ENCODE results near the gene SKAP1.
"Not testable (repeated sequence)": the region's sequence is repeated elsewhere in the genome, so short reads cannot be mapped to it uniquely, and the experiment has no call there.

Gene SKAP1

DNA sequence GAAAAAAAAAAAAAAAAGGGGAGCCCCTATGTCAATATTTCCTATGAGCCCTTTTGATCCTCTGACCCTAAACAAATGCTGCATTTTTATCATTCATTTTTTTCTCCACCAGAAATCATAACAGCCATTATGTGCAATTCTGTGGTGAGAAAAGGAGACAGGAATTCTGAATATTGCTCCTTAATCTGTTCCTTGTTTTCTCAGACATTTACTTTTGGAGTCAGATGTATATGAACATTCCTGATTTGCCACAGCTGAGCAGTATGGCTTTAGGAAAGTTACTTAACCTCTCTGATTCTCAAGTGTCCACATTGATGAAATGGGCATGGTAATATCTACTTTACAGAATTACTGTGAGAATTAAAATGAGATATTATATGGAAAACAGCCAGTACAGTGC lies 144.4 kb downstream of the SKAP1 start:
- DNase-seq (ENCODE audit: low read depth): no peak

DNA sequence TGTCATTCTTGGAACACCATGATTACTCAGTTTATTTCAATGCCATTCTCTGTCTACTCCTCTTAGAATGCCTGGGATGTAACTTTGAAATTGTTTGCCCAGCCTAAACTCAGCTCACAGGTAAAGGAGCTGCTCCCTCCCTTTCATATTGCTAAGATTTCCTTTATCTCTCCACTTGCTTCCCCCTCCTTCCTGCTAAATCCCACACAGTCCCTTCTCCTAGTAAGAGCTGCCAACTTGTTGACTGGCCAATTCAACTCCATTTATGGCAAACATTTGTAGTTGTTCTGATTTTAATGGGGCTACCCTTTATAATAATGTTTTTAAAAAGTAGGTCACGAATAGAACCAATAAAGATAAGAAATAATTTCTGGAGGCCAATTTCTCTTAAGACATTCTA lies 146.1 kb downstream of the SKAP1 start:
- no peak for DNase-seq (ENCODE audit: low read depth)

DNA sequence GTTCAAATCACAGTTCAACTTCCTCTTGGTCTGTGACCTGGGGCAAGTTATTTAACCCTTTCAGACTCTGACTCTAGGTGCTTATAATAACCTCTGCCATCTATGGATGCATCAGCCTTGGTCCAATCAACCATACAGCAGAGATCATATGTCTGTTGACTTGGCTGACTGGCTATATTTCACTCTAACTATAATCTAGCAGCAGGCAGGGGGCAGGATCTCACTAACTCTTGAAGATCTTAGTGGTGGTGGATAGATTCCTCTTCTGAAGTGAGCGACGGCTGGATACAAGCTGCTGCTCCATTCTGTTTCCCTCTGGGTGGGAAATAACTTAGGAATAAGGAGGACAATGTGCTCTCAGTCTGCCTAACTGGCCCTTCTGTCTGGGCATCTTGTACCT lies 146.6 kb downstream of the SKAP1 start:
- DNase-seq (ENCODE audit: low read depth): no peak

DNA sequence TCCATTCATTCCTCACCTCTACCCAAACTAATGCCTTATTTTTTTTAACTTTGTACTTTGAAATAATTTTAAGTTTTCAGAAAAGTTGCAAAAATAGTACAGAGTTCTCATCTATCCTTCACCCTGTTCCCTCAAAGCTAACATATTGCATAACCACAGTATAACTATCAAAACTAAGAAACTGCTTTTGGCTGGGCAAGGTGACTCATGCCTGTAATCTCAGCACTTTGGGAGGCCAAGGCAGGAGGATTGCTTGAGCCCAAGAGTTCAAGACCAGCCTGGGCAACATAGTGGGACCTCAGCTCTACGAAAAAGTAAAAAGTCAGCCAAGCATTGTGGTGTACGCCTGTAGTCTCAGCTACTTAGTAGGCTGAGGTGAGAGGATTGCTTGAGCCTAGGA lies 147.7 kb downstream of the SKAP1 start:
- DNase-seq (ENCODE audit: low read depth): no peak

DNA sequence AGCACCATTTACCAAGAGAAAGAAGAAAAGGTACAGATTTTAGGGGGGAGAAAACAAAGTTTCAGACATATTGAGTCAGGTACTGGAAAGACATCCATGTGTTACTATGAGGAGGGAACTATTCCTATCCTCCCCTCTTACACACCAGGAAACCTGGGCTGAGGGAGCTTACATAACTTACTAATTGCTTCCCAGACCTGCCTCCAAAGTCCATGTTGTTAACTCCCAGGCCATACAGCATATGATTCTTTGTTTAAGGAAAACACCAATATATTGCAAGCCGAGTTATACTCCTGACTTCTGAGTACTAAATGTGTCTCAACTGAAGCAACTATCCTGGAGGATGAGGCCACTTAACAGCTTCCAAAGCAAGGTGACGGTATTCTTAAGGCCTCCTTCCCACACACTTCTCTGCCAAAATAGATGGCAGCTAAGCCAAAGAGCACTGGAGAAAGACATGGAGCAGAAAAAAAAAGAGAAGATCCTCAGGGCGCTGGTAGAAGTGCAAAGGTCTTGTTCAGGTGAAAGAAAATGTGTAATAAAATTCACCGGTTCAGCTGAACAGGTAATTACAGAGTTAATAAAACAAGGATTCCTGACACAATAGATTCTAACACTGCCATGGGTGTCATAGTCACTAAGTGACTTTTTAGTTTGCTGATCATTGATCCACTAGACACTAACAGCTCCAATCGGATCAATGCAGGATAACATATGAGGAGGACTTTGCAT lies 151.1 kb downstream of the SKAP1 start:
- DNase-seq (ENCODE audit: low read depth): no peak

DNA sequence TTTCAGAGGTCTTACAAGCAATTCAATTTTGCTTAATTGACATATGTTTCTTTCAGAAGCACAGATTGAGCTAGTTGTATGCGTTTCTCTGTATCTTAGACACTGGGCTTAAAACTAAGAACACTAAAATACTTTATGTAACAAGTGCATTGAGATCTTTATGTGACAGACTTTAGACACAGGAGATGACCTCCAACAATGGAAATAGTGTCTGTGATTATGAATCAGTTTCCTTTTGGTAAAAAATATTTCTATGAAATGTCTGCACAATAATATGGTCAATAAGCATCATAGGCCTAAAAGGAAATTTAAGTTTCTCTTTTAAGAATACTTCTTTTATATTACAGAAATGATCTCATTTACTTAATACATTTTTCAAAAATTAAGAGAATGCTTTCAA lies 153.2 kb downstream of the SKAP1 start:
- DNase-seq (ENCODE audit: low read depth): no peak

DNA sequence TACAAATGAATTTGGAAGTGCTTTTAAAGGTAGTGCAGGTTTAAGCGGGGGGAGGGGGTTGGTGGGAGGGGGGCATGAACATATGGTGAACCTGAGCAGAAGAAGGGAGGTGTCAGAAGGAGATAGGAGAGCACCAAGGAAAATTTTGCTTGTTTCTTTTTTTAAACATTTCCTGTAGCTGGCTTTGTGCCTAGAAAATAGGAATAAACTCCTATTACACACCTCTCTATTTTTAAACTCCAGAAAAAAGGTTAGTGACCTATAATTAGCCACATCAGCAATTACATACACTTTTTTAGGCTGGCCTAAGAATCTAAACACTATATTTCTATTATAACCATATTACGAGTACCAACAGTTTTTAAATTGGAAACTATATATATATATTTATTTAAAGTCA lies 159.1 kb downstream of the SKAP1 start:
- DNase-seq (ENCODE audit: low read depth): no peak

DNA sequence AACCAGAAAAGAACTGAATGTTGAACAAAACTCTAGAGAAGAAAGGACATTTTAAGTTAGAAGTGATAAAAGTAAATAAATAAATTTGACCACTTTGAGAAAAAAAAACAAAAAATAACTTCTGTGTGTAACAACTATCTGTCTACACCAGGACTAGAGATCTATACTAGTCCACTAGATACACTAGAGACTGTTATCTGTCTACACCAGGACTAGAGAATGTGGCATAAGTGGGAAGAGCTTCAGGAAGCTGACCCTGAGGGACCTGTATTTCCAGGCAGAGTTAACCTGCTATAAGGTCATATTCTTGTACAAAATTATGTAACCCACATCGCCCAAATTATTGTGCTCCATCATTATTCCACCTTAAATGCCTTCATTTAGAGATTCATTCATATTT lies 160.8 kb downstream of the SKAP1 start:
- no peak for DNase-seq (ENCODE audit: low read depth)

DNA sequence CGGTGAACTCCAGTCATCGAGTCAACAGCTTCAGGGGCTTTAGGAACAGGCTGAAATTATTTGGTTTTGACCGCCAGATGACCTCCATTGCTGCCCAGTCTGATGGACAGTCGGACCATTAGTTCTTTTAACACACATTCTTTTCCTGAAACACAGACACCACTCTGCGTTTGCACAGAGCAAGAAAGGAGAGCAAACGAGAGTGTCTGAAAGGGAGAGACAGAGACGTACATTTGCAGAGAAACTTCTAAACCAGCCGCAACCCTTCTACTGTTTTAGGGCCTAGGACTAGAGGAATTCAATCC lies 166.3 kb downstream of the SKAP1 start:
- no peak for DNase-seq (ENCODE audit: low read depth)

DNA sequence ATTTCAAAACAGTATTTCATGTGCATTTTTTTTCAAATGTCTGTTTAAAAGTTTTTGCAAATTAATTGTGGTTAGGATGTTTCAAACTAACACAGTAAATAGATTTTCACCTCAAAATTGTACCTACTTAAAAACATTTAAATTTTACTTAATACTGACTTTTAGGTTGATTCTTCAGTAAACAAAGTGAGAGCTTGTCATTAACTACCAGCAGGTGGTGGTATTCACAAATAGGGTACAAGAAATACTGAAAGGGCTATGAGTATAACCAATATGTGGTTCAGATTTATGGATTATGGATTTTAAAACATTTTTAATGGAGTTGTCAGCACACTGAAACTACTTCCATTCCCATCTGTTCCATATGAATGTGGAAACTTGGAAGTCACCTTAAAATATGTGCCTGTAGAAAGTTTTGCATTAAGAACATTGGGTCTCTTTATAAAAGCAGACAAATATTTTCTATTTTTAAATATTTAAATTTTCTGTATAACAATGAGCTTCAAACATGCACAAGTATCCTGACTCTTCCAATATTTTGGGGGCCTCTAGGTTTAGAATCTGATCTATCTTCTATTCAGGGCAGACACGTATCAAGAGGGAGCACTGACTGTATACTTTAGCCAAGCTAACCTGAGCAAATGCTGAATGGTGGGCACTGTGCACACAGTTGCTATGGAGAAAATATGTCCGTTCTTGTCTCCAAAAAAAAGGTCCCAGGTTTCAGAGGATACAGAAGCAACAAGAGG lies 166.9 kb downstream of the SKAP1 start:
- DNase-seq (ENCODE audit: low read depth): no peak

DNA sequence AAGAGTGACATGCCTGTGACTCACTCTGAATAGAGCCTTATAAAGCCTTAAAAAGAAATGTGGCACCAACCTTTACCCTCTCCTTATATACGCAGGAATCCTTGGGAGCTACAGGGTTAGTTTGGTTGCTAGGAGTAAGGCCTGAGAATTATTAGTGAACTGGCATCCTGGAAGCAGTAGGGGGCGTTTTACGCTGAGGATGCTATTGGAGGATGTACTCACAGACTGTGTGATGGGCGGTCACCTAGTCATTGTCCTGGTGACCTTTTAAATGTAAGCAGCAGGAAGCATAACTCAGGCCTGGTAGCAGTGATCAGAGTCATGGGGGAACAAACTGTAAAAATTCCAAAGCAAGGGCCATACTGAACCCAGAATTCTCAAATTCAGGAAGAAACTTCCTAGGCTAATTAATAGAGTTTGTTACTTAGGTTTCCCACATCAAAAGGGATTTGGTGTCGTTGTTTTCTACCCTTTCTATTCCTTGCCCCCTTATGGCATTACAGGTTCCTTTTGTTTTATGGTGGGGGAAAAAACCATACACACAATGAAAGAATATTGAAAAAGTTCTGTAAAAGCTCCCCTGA lies 168.6 kb downstream of the SKAP1 start:
- DNase-seq (ENCODE audit: low read depth): no peak

DNA sequence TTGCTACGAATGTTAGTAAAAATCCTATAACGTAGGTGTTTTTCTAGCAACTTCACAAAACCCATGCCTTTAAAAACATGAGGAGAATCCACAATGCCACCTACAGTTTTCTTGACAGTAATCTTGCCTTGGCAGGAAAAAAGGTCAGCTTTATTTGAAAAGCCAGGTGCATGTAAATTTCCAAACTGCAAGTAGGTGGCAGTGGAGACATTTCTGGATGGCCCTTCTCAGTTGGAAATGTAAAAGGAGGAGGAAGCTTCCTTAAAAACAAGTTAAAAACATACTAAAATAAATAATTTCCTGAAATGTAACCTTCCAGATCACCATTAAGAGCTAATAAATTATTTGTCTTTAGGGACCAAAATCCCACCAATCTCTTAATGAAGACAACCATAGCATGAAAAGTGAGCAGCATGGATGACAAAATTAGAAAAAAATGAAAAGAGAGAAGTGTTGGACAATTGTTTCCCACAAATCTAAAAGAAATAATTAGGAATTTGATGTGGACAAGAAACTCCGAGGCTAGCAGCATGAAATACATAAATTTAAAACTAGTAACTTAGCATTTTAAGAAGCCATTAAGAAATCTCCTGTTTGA lies 170.2 kb downstream of the SKAP1 start:
- DNase-seq (ENCODE audit: low read depth): no peak

DNA sequence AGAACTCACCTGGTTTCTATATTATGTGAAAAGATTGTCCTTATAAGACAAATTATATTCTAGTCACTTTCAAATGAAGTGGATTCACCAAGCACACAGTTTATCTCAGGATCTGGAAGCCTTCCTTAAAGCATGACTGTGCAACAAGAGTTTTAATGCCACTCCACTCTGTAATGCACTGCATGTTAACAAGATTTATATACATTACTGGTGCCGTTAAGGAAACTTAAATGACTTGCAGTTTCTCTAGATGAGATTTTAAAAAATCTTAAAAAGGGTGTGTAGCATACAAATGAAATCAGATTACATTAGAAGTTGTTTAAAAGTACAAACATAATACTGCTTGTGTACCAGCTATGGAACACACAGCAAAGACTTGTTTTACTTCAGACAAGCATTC lies 171.7 kb downstream of the SKAP1 start:
- no peak for DNase-seq (ENCODE audit: low read depth)

DNA sequence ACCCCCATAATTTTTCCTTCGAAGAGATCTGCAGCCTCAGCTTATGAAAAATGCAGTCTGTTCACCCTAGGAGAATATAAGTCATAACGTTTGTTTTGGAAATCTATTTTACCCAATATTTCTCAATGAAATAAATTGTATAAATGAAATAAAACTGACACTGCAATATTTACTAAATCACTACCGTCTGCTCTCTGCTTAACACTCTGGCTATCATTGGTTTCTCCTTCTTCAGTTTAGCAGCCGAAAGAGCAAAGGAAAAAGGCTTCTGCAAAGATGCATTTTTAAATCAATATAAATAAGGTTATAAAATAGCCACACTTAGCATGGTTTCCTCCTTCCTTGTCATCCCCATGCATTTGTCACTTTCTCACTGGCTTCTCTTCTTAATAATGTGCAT lies 174.3 kb downstream of the SKAP1 start:
- DNase-seq (ENCODE audit: low read depth): no peak

DNA sequence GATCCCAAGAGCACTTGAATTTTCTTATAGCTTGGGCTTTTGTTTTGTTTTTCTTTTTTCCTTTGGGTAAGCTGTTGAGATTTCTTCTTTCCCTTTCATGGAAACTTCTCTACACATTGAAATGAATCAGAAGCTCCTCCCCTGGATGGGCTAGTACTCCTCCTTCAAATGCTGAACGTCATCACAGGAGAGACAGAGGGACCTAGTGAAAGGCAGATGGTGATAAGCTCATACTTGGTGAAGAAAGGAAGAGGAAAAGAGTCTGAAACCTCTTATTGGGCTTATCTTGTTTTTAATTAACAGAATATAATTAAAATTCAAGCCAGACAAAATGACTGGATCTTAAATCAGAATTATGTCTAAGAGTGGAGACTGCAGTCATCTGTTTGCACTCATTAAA lies 175.1 kb downstream of the SKAP1 start:
- no peak for DNase-seq (ENCODE audit: low read depth)

DNA sequence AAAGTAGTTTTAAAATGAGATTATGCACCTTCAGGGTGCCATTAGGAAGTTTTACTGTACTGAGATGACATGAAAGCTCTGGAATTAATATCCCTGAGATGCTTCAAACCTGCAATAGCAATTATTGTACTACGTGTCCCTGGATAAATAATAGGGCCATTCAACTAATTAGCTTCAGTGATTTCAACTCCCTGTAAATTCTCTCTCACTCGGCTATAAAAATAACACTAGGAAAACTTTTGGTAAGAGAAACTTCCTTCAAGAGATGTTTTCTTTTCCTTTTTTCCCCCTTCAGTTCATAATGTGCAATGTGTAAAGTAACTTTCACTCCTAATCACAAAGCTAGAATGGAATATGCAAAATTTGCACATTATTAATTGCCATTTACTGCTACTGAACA lies 176.0 kb downstream of the SKAP1 start:
- DNase-seq (ENCODE audit: low read depth): no peak

DNA sequence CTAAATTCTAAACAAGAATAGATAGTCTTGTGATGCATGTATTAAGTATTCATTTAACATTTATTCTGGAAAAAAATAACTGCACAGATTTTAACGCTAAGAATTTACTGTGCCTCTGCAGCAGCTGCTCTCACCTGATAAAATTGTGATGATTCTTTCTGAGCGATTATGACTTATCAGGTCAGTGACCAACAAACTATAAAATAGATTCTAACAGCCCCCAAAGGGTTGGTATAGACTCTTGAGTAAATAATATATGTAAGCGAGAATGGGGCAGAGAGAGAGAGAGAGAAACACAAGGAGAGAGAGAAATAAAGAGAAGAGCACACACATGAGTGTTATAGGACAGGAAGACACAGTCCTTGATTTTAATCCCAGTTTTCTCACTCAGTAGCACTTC lies 178.1 kb downstream of the SKAP1 start:
- no peak for DNase-seq (ENCODE audit: low read depth)

DNA sequence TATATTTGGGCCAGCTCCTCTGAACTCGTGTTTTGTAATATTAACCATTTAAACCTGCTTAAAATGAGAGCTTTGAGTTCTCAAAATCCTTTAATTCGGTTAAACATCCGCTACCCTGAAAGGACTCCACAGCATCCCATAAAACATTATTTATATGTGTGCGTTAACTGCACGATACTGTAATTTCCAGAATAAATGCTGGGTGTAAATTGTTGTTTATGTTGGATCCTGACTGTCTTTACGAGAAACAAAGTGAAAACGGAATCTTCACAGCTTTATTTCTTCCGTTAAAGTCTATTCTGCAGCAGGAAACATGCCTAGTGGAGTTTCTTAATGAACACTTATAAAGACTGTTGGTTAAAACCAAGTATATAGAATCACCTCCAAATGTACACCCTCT lies 179.1 kb downstream of the SKAP1 start:
- no peak for DNase-seq (ENCODE audit: low read depth)

DNA sequence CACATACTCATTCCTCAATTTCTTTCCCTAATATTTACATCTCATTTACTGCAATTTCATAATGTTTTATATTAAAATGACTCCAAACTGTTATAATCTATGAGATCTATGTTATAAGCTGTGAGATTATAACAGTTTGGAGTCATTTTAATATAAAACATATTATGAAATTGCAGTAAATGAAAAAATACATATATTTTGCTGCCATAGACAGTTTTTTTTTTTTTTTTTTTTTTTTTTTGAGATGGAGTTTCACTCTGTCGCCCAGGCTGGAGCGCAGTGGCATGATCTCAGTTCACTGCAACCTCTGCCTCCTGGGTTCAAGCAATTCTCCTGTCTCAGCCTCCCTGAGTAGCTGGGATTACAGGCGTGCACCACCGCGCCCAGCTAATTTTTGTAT lies 180.0 kb downstream of the SKAP1 start:
- DNase-seq (ENCODE audit: low read depth): not testable (repeated sequence)

DNA sequence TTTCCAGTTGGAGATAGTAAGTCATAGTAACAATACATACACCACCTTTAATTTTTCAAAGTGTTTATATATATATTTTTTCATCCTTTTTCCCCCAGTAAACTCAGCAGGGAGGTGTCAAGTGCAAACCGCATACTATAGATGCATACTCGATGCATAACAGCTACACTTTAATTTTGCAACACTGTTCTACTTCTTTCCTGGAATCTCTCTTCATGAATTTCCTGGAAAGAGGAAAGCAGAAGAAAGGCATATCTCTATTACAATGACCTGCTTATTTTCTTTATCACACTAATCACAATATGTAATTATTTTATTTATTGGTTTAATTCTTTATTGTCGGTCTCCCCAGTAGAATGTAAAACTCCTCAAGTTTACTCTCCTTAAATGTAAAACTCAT lies 182.4 kb downstream of the SKAP1 start:
- DNase-seq (ENCODE audit: low read depth): no peak

DNA sequence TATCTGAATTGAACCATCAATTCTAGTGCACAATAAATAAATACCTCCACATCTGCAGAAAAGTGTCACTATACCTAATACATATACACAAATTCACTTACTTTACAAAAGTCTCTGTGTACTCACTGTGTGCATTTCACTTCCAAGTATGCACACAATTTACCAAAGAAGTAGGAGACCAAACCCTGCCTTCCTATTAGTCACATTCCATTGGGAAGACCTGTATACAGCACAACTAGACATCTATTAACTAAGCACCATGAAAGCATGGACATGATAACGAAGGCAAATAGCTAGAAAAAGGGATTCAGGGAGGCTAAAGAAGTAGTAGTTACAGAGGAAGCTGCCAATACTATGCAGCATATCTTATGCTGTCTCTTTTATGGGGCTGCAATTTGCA lies 183.0 kb downstream of the SKAP1 start:
- DNase-seq (ENCODE audit: low read depth): no peak

DNA sequence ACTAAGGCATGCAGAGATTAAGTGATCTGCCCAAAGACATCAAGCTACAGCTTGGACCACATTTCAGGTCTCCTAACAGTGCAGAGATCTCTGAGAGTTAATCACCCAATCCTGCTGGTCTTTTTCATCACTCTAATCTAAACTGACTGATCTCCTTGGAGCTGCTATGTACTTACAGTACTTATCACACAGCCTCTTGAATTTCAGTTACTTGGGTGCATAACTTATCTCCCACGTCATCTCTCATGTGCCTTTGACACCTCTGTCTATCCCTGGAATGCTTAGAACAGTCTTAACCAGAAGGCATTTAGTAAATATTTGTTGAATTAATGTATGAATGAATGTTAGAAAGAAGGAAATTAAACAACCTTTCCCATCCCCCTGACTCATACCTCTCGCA lies 183.4 kb downstream of the SKAP1 start:
- no peak for DNase-seq (ENCODE audit: low read depth)

DNA sequence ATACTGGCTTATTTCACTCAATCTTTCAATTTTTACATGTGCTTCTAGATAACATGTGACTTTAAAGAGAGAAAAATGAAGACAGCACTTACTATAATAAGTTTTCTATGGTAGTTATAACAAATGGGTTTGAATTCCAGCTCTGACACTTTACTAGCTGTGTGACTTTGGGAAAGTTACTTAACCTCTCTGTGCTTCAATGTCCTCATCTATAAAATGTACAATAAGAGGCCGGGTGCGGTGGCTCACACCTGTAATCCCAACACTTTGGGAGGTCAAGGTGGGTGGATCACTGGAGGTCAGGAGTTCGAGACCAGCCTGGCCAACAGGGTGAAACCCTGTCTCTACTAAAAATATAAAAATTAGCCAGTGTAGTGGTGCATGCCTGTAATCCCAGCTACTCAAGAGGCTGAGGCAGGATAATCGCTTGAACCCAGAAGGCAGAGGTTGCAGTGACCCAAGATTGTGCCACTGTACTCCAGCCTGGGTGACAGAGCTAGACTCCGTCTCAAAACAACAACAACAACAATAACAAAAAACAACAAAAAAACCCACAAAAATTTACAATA lies 184.5 kb downstream of the SKAP1 start:
- DNase-seq (ENCODE audit: low read depth): not testable (repeated sequence)
